Naive thymus-derived CD8-positive, alpha-beta T cell (primary cell): ENCODE measurements around the gene NUP107. TPM values are rescaled to one million over a fixed set of nuclear protein-coding genes. Genes with fewer than 3 reads are reported as not detected.

ENCODE experiments used
- ATAC-seq, 2 donors: fragments of 150-1000 bp; cut with Tn5 transposase in 1 of 2; sonication (Bioruptor Pico), chemical (Tn5 transposase) in 1 of 2; 1 replicate in 1 of 2; 2 replicates in 1 of 2; pipeline ENCODE4 v1.10.0; 2021; ENCODE audit warnings: mild to moderate bottlenecking in 2 of 2, moderate library complexity in 2 of 2
- POLR2A ChIA-PET: fragments of 350-600 bp; sonication (Branson Sonifier 250); formaldehyde crosslinking; loops from one replicate; lab custom pipeline; 2021; ENCODE audit warnings: antibody characterized with exemption; lab: Charles Lee
- DNase-seq, 10 donors: peaks; one replicate each; pipeline versions ENCODE4 v3.0.0 to v3.0.0-alpha.2; 2020 to 2022
- H3K27ac Mint-ChIP-seq, 10 donors: one replicate each; pipeline ENCODE4 v1.8.0; 2020 to 2022; ENCODE audit warnings: mild to moderate bottlenecking in 10 of 10, mixed read lengths in 10 of 10, moderate library complexity in 4 of 10, inconsistent platforms in 1 of 10
- H3K27me3 Mint-ChIP-seq, 5 donors: one replicate each; pipeline ENCODE4 v1.8.0; 2021 to 2022; ENCODE audit warnings: mixed read lengths in 5 of 5
- H3K36me3 Mint-ChIP-seq, 3 donors: one replicate each; pipeline ENCODE4 v1.8.0; 2020 to 2022; ENCODE audit warnings: mixed read lengths in 3 of 3, mild to moderate bottlenecking in 2 of 3, inconsistent platforms in 1 of 3
- H3K4me1 Mint-ChIP-seq, 4 donors: one replicate each; pipeline ENCODE4 v1.8.0; 2021 to 2022; ENCODE audit warnings: mixed read lengths in 4 of 4
- H3K4me3 Mint-ChIP-seq, 10 donors: one replicate each; pipeline ENCODE4 v1.8.0; 2020 to 2022; ENCODE audit warnings: mild to moderate bottlenecking in 10 of 10, mixed read lengths in 10 of 10, moderate library complexity in 6 of 10, inconsistent platforms in 1 of 10
- H3K9me3 Mint-ChIP-seq, 9 donors: one replicate each; pipeline ENCODE4 v1.8.0; 2020 to 2022; ENCODE audit warnings: mixed read lengths in 9 of 9, mild to moderate bottlenecking in 3 of 9, inconsistent platforms in 1 of 9, moderate library complexity in 1 of 9
- polyA plus RNA-seq, 3 donors: library from polyadenylated mRNA; unstranded; fragments of 300-500 nt; fragmentation: Illumina TruSeq; gene quantifications; one replicate each; pipeline ENCODE4 v1.2.3, GENCODE V29; 2021
- total RNA-seq, 8 experiments: library from RNA in 2 of 8; stranded (reverse) in 2 of 8; gene quantifications; one replicate each; pipeline ENCODE4 v1.2.3 and lab custom pipeline; 2021 to 2026

NUP107 gene
- total and polyA plus RNA-seq, 5 experiments from 2014 or later, result 21.3 to 78.5 (median 39.0) TPM

DNA sequence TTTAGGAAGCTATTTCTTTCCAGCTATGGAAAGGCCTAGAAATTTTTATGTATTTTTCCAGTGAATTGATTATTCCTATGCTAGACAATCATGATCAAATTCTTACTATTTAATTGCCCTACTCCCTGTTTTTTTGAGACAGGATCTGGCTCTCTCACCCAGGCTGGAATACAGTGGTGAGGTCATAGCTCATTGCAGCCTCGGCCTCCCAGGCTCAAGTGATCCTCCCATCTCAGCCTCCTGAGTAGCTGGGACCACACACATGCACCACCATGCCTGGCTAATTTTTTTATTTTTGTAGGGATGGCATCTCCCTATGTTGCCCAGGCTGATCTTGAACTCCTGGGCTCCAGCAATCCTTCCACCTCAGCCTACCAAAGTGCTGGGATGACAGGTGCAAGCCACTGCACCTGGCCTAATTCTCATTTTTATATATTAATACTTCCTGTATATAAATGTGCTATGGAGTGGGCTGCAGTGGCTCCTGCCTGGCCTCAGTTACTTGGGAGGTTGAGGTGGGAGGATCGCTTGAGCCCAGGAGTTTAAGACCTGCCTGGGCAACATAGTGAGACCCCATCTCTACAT lies 105.2 kb downstream of the NUP107 start:
- DNase-seq (no peak), ATAC-seq (no peak)
- POLR2A ChIA-PET, result interaction anchor here (1.5 kb wide), 1 partner anchor 18 kb away, joined by 4 read pairs; no protein-coding TSS in a partner anchor
- Mint-ChIP-seq H3K36me3 (no peaks in the 10 kb centered on the region), H3K27ac (no peak overlapping the region), H3K4me1 (peaks cover 0 to 8% (median 3%) of the 10 kb centered on the region in 4 donors), H3K9me3 (no peaks in the 10 kb centered on the region), H3K4me3 (no peak overlapping the region), H3K27me3 (no peaks in the 10 kb centered on the region)

DNA sequence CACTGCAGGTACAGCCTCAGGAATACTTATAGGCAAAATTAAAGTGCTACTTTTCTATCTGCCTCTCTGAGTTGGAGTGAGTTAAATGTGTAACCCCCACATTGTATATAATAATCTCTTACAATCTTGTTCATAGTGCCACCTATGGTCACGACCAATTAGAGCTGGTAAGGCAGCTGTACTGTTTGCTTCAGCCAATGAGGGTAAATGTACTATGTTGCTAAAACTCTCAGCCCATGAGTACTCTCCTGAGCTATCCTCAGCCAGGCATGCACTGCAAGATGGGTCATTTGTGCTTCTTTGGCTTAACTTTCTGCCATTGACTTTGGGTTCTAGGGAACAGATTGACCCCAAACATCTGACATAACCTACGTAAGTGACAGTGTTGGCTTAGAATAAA lies 106.2 kb downstream of the NUP107 start:
- no peak overlapping the region for H3K27ac Mint-ChIP-seq
- DNase-seq (peak in 6 of 10 donors; percentile 11 to 54 (median 29)), ATAC-seq (peak; percentile 79 to 80)
- POLR2A ChIA-PET, result interaction anchor here (0.6 kb wide), 1 partner anchor 15 kb away, joined by 3 read pairs; the partner anchor contains the start of gene MDM2
- no peaks in the 10 kb centered on the region for H3K9me3 Mint-ChIP-seq
- no peaks in the 10 kb centered on the region for H3K27me3 Mint-ChIP-seq
- H3K4me3 Mint-ChIP-seq, result no peak overlapping the region
- no peaks in the 10 kb centered on the region for H3K36me3 Mint-ChIP-seq
- peaks cover 0 to 4% (median 2%) of the 10 kb centered on the region in 4 donors for H3K4me1 Mint-ChIP-seq

DNA sequence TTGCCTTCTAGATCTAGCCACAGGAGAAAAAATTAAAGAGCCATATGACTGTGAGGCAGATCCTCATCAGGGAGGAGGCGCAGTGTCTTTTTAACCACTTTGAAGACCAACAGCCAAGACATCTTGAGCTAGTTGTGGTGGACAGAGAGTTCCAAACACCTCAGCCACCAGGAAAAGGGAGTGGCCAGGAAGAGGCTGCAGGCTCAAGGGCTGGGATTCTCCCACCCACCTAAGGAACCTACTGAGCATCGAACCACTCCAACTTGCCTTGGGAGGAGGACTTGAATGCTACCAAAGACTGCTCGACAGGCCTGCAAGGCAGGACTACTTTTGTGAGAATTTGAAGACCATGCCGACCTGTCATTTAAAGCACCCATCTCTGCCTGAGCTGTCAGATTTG lies 106.7 kb downstream of the NUP107 start:
- ATAC-seq (no peak), DNase-seq (no peak)
- no peaks in the 10 kb centered on the region for H3K36me3 Mint-ChIP-seq
- H3K4me1 Mint-ChIP-seq, result peaks cover 0 to 4% (median 2%) of the 10 kb centered on the region in 4 donors
- no peaks in the 10 kb centered on the region for H3K27me3 Mint-ChIP-seq
- H3K9me3 Mint-ChIP-seq, result no peaks in the 10 kb centered on the region
- POLR2A ChIA-PET, result interaction anchor here (0.6 kb wide), 1 partner anchor 14 kb away, joined by 3 read pairs; the partner anchor contains the start of gene MDM2
- no peak overlapping the region for H3K27ac Mint-ChIP-seq
- no peak overlapping the region for H3K4me3 Mint-ChIP-seq

DNA sequence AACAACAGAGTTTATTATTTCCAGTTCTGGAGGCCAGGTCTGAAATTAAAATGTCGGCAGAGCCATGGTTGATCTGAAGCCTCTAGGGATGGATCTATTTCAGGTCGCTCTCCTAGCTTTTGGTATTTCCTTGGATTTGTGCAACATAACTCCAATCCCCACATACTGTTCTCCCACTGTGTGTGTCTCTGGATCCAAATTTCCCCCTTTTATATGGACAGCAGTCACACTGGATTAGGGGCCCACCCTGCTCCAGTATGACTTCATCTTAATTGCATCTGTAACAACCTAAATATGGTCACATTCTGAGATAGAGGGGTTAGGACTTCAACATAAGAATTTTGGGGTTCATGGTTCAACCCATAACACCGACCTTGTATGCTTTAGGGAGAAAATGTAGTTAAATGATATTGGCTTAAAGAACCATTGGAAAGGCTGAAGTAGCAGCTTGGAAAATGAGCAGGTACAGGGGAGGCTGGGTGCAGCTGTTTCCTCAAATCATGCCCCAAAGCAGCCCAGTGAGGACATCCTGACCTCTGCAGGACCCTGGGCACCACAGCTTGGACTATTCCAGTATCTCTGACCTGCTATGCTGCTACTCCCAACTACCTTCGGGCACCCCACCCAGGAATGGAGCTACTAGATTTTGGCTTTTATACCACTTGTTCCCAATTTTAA lies 107.3 kb downstream of the NUP107 start:
- POLR2A ChIA-PET, result interaction anchor here (1.6 kb wide), 1 partner anchor 11 kb away, joined by 3 read pairs; no protein-coding TSS in a partner anchor
- H3K4me1 Mint-ChIP-seq, result peaks cover 0 to 4% (median 1%) of the 10 kb centered on the region in 4 donors

DNA sequence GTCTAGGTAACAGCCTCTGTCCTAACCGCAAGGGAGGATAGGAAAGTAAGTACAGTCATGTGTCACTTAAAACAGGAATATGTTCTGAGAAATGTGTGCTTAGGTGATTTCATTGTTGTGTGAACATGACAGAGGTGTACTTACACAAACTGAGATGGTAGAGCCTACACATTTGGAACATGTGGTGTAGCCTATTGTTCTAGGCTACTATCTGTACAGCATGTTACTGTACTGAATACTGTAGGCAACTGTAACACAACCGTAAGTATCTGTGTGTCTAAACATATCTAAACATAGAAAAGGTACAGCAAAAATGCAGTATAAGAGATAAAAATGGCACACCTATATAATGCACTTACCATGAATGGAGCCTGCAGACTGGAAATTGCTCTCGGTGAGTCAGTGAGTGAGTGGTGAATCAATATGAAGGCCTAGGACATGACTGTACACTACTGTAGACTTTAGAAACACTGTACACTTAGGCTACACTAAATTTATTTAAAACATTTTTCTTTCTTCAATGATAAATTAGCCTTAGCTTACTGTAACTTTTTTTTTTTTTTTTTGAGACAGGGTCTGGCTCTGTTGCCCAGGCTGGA lies 108.0 kb downstream of the NUP107 start:
- POLR2A ChIA-PET, result interaction anchor here (1.6 kb wide), 1 partner anchor 12 kb away, joined by 3 read pairs; no protein-coding TSS in a partner anchor
- Mint-ChIP-seq H3K4me1 (peaks cover 0 to 4% (median 0%) of the 10 kb centered on the region in 4 donors), H3K36me3 (no peaks in the 10 kb centered on the region), H3K4me3 (no peak overlapping the region), H3K9me3 (no peaks in the 10 kb centered on the region), H3K27me3 (no peaks in the 10 kb centered on the region), H3K27ac (no peak overlapping the region)
- no peak for DNase-seq
- ATAC-seq, result no peak

More for the DNA sequence above, 107.3 kb downstream of the NUP107 start:
- H3K27ac Mint-ChIP-seq, result no peak overlapping the region
- H3K9me3 Mint-ChIP-seq, result no peaks in the 10 kb centered on the region
- no peaks in the 10 kb centered on the region for H3K36me3 Mint-ChIP-seq
- no peaks in the 10 kb centered on the region for H3K27me3 Mint-ChIP-seq
- no peak overlapping the region for H3K4me3 Mint-ChIP-seq
- ATAC-seq (no peak), DNase-seq (no peak)

Other genes with a start within 250 kb of the NUP107 start
- gene RAP1B, start 76.1 kb upstream of the NUP107 start, total RNA-seq, result 100 to 1,000 TPM; 254 to 288 TPM
- gene RAP1B, start 76.1 kb upstream of the NUP107 start, polyA plus RNA-seq, result 100 to 1,000 TPM; 562 to 708 (median 574) TPM
- gene SLC35E3, start 59.2 kb downstream of the NUP107 start, total RNA-seq, result 10 to 100 TPM; 11.2 to 12.8 TPM
- 10 to 100 TPM; 10.9 to 12.0 (median 12.0) TPM for gene SLC35E3, start 59.2 kb downstream of the NUP107 start, polyA plus RNA-seq
- 10 to 100 TPM; 85.1 to 90.4 TPM for gene MDM2, start 121.2 kb downstream of the NUP107 start, total RNA-seq
- gene MDM2, start 121.2 kb downstream of the NUP107 start, polyA plus RNA-seq, result 10 to 100 TPM in 2 of 3 donors, 1 to 10 TPM in 1; 7.6 to 17.9 (median 12.8) TPM
- under 1 TPM; 0.47 to 0.81 TPM for gene CPM, start 246.2 kb downstream of the NUP107 start, total RNA-seq
- under 1 TPM in 1 of 3 donors, not detected in 2; 0.81 TPM for gene CPM, start 246.2 kb downstream of the NUP107 start, polyA plus RNA-seq